Psoas muscle (tissue), 8 donors: ENCODE measurements around the gene COL6A1. TPM values are rescaled to one million over a fixed set of nuclear protein-coding genes. Genes with fewer than 3 reads are reported as not detected.

Experiments
- ATAC-seq, 4 donors: fragments of 200-7000 bp; cut with Tn5 transposase; one replicate each; pipeline ENCODE4 v1.9.1; 2020; ENCODE audit warnings: moderate library complexity in 3 of 4, mild to moderate bottlenecking in 2 of 4
- DNase-seq, 2 donors: peaks; one replicate each; pipeline ENCODE4 v3.0.0-alpha.2; 2020
- H3K27ac ChIP-seq: fragments of 200-600 bp; one replicate; pipeline ENCODE4 v1.8.0; 2022
- H3K27me3 ChIP-seq, 3 donors: fragments of 200-600 bp in 1 of 3; one replicate each; pipeline versions ENCODE4 v1.6.1 to v1.8.0; 2013 to 2022; ENCODE audit warnings: low read length in 2 of 3, mild to moderate bottlenecking in 2 of 3, moderate library complexity in 1 of 3; ENCODE audit not compliant: insufficient read depth in 3 of 3
- H3K36me3 ChIP-seq, 2 donors: fragments of 200-600 bp in 1 of 2; one replicate each; pipeline versions ENCODE4 v1.6.1 to v1.8.0; 2013 to 2022; ENCODE audit warnings: low read depth in 1 of 2, mild to moderate bottlenecking in 1 of 2, moderate library complexity in 1 of 2; ENCODE audit not compliant: insufficient read depth in 1 of 2
- H3K4me1 ChIP-seq: fragments of 200-600 bp; one replicate; pipeline ENCODE4 v1.8.0; 2022
- H3K4me3 ChIP-seq: fragments of 200-600 bp; one replicate; pipeline ENCODE4 v1.8.0; 2022; ENCODE audit warnings: mild to moderate bottlenecking
- H3K9me3 ChIP-seq: fragments of 200-600 bp; one replicate; pipeline ENCODE4 v1.8.0; 2022
- CTCF ChIP-seq: fragments of 200-600 bp; IDR thresholded peaks from one replicate; pipeline ENCODE4 v1.8.0; 2022; ENCODE audit warnings: antibody characterized with exemption
- WGBS, 3 donors: extraction: QIAGEN DNeasy Blood & Tissue Kit; methylation state at CpG; one replicate each; pipeline versions ENCODE4 v1.1.6 to v1.1.7; 2013; 5-methylcytosine and 5-hydroxymethylcytosine counted together
- intact Hi-C, 2 donors: fragments of 100-400 bp; cut with DNase I; formaldehyde crosslinking; loops; one replicate each; pipeline versions ENCODE4 v1.11.0 to v1.14.2; 2022
- polyA plus RNA-seq, 3 donors: library from polyadenylated mRNA; stranded (reverse); fragments of 200-250 nt; gene quantifications; one replicate each; pipeline ENCODE4 v1.2.3, GENCODE V29; 2013
- total RNA-seq, 4 donors: library from RNA; stranded (reverse); fragmentation: NEBNext Ultra II Directional in 2 of 4; extraction: Animal tissue kit (Norgen Biotek cat#: 25700) in 2 of 4; gene quantifications; one replicate each; pipeline versions ENCODE4 v1.2.1 to v1.2.4, GENCODE V29; 2021 to 2023
- donor health status: healthy with polysubstance abuse.
- donor health status: DM: no; HTN: no; CAD: no; lungs with moderate emphysema.
- donor health status: Bipolar disorder and iron deficiency.
- donor health status: healthy.
- donor health status: DM: yes; HTN: yes; CAD: no.
- donor health status: DM: no; HTN: no; CAD: no.
- donor health status: DM: no; HTN: no; CAD: no.
- donor health status: DM: yes; HTN: yes; CAD: no.

Gene COL6A1
- total and polyA plus RNA-seq, 7 donors: 29.4 to 83.0 (median 36.1) TPM

DNA sequence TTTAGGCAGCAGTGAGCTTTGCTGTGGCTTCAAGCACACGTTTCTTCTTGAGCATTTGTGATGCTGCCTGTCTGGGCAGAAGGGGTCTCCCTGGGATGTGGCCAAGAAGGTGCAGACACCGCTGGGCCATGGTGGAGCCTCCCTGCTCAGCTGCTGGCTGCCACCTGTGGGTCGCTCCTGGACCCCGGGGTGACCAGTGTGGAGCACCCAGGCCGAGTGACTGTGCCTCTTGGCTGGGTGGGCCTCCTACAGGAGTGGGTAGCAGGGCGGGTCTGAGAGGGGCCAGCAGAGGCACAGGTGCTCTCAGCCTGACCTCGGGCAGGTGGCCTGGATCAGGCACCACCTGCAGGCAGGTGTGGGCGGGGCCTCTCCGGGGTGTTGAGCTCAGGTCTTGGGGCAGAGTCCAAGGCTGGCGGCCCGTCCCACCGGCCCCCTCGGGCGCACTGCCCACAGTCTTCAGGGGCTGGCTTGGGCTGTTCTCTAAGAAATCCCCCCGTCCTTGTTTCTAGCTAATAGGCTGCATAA, 42.0 kb upstream of the COL6A1 start:
- Histone ChIP-seq H3K9me3 (peaks cover 8% of the 10 kb centered on the region), H3K27ac (no peak overlapping the region), H3K27me3 (peaks cover 0 to 6% (median 4%) of the 10 kb centered on the region in 3 donors), H3K4me3 (no peak overlapping the region), H3K4me1 (no peaks in the 10 kb centered on the region), H3K36me3 (no peaks in the 10 kb centered on the region)
- DNase-seq: peak in 1 of 2 donors; percentile 39
- TF ChIP-seq CTCF: no peak
- WGBS, 3 donors: 86 to 91% (median 89%) methylated on average over 15 of the region's 15 CpGs
- intact Hi-C loops: no loop called here
- no peak for ATAC-seq

GRCh38 chr21:45940091-45940490, 41.5 kb upstream of the COL6A1 start:
- no peaks in the 10 kb centered on the region for H3K36me3 ChIP-seq
- H3K27ac ChIP-seq: no peak overlapping the region
- no peak for TF ChIP-seq CTCF
- H3K27me3 ChIP-seq: peaks cover 0 to 9% (median 2%) of the 10 kb centered on the region in 3 donors
- intact Hi-C loops: no loop called here
- peaks cover 8% of the 10 kb centered on the region for H3K9me3 ChIP-seq
- H3K4me3 ChIP-seq: no peak overlapping the region
- H3K4me1 ChIP-seq: no peaks in the 10 kb centered on the region
- ATAC-seq: no peak
- DNase-seq: peak in 1 of 2 donors; percentile 38
- WGBS, 3 donors: 89 to 96% (median 91%) methylated on average over 20 of the region's 20 CpGs

GRCh38 chr21:45940621-45941337, 40.8 kb upstream of the COL6A1 start:
- ATAC-seq: no peak
- no peak for DNase-seq
- Histone ChIP-seq H3K27me3 (peaks cover 0 to 16% (median 2%) of the 10 kb centered on the region in 3 donors), H3K36me3 (no peaks in the 10 kb centered on the region), H3K4me3 (no peak overlapping the region), H3K4me1 (no peaks in the 10 kb centered on the region), H3K9me3 (peaks cover 8% of the 10 kb centered on the region), H3K27ac (no peak overlapping the region)
- intact Hi-C loops: no loop called here
- 76 to 83% (median 83%) methylated on average over 19 to 23 of the region's 23 CpGs for WGBS, 3 donors
- TF ChIP-seq CTCF: no peak

DNA sequence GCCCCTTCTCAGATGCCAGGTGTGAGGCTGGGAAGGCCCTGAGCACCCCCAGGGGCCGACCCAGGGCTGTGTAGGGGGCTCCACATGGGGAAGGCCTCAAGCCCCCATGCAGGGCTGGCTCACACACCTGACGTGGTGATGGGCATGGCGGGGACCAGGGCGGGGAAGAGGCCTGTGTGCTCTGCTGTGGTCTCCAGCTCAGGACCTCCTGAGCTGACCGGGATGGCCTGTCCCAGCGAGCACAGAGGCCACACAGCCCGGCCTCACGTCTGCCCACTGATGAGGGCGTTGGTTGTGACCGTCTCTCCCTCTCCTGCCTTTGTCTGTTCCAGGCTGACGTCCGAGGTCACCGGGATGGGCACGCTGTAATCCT, 40.2 kb upstream of the COL6A1 start:
- Histone ChIP-seq H3K27ac (no peak overlapping the region), H3K9me3 (peaks cover 3% of the 10 kb centered on the region), H3K27me3 (peaks cover 0 to 16% (median 2%) of the 10 kb centered on the region in 3 donors), H3K36me3 (no peaks in the 10 kb centered on the region), H3K4me3 (no peak overlapping the region), H3K4me1 (no peaks in the 10 kb centered on the region)
- WGBS, 3 donors: 70 to 81% (median 80%) methylated on average over 14 of the region's 14 CpGs
- DNase-seq (no peak), ATAC-seq (no peak)
- no peak for TF ChIP-seq CTCF
- intact Hi-C loops: no loop called here
